Gastroesophageal sphincter (tissue), 4 donors: Measurements from ENCODE around the gene ZNRF4. TPM values are rescaled to one million over a fixed set of nuclear protein-coding genes. Genes with fewer than 3 reads are reported as not detected.

ENCODE experiments used
- ATAC-seq: fragments of 150-250 bp; one replicate; pipeline ENCODE4 v1.9.1; 2016; ENCODE audit warnings: mild to moderate bottlenecking, moderate library complexity
- H3K27ac ChIP-seq, 4 donors: fragments of 200-600 bp; sonication (generic) in 3 of 4; 1 replicate in 3 of 4; 2 replicates in 1 of 4; pipeline ENCODE4 v1.5.1; 2016 to 2019
- H3K27me3 ChIP-seq: fragments of 200-600 bp; sonication (generic); one replicate; pipeline ENCODE4 v1.5.1; 2019
- H3K36me3 ChIP-seq, 2 donors: fragments of 200-600 bp; sonication (generic); one replicate each; pipeline ENCODE4 v1.5.1; 2019; ENCODE audit warnings: control low read depth in 1 of 2
- H3K4me1 ChIP-seq, 3 donors: fragments of 200-600 bp; sonication (generic); 1 replicate in 2 of 3; 2 replicates in 1 of 3; pipeline ENCODE4 v1.5.1; 2016 to 2019; ENCODE audit warnings: control low read depth in 2 of 3
- H3K4me3 ChIP-seq, 2 donors: fragments of 200-600 bp; sonication (generic); one replicate each; pipeline ENCODE4 v1.5.1; 2019; ENCODE audit warnings: mild to moderate bottlenecking in 1 of 2, moderate library complexity in 1 of 2
- H3K9me3 ChIP-seq, 3 donors: fragments of 200-600 bp; sonication (generic); one replicate each; pipeline ENCODE4 v1.5.1; 2017 to 2019; ENCODE audit warnings: control low read depth in 2 of 3
- EP300 ChIP-seq: sonication (generic); formaldehyde crosslinking; IDR thresholded peaks from one replicate; pipeline ENCODE4 v1.6.1; 2017; ENCODE audit warnings: antibody characterized with exemption, mild to moderate bottlenecking
- POLR2A ChIP-seq, 2 donors: fragments of 450-650 bp; IDR thresholded peaks; one replicate each; pipeline ENCODE4 v1.6.1; 2017; ENCODE audit warnings: antibody characterized with exemption in 2 of 2, mild to moderate bottlenecking in 2 of 2, moderate library complexity in 1 of 2
- POLR2AphosphoS5 ChIP-seq: sonication (generic); formaldehyde crosslinking; IDR thresholded peaks from one replicate; pipeline ENCODE4 v1.6.1; 2017; ENCODE audit warnings: antibody characterized with exemption
- WGBS, 2 donors: methylation state at CpG; one replicate each; pipeline ENCODE4 v1.1.5; 2018; ENCODE audit warnings: low coverage in 1 of 2; 5-methylcytosine and 5-hydroxymethylcytosine counted together
- total RNA-seq, 4 donors: library from RNA; depleted of rRNA; stranded (reverse); fragments of >200 nt; gene quantifications; one replicate each; pipeline ENCODE4 v1.1.0, GENCODE V29; 2016
- TF ChIP-seq, protein P1 (sequence below), 4 experiments: fragments of 200-600 bp in 2 of 4; fragments of 450-650 bp in 2 of 4; sonication (generic) in 1 of 4; IDR thresholded peaks; one replicate each; pipeline ENCODE4 v1.5.1; 2017 to 2019; ENCODE audit warnings: antibody characterized with exemption in 4 of 4, mild to moderate bottlenecking in 2 of 4, moderate library complexity in 2 of 4

ZNRF4 gene
- total RNA-seq, 4 donors from 2014 or later, result not detected

DNA sequence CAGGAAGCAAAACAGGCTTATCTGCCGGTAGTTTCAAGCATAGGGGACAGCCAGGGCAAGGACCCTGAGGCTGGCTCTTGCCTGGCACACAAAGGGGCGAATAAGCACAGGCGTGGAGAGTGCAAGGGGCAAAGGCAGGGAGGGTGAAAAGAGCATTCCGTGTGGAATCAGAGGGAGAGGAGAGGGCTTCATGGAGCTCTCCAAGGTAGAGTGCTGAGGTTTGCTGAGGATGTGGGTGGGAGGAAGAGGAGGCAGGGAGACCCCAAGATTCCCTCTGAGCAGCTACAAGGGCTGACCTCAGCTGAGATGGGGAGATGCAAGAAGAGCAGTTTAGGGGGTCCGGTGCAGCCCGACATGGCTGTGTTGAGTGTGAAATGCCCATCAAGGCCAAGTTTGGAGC, 36.5 kb upstream of the ZNRF4 start:
- peaks cover 84% of the 10 kb centered on the region for H3K27me3 ChIP-seq
- 56 to 92% methylated on average over 2 to 5 of the region's 6 CpGs for WGBS, 2 donors
- no peak overlapping the region for H3K4me3 ChIP-seq
- H3K27ac ChIP-seq, result no peak overlapping the region
- no peak for ATAC-seq
- H3K9me3 ChIP-seq, result no peaks in the 10 kb centered on the region
- H3K36me3 ChIP-seq, result no peaks in the 10 kb centered on the region
- H3K4me1 ChIP-seq, result peaks cover 0 to 6% (median 0%) of the 10 kb centered on the region in 3 donors
- no peak for TF ChIP-seq POLR2AphosphoS5
- no peak for TF ChIP-seq POLR2A (IDR thresholded peaks at IDR 0.05)
- TF ChIP-seq, protein P1, sequence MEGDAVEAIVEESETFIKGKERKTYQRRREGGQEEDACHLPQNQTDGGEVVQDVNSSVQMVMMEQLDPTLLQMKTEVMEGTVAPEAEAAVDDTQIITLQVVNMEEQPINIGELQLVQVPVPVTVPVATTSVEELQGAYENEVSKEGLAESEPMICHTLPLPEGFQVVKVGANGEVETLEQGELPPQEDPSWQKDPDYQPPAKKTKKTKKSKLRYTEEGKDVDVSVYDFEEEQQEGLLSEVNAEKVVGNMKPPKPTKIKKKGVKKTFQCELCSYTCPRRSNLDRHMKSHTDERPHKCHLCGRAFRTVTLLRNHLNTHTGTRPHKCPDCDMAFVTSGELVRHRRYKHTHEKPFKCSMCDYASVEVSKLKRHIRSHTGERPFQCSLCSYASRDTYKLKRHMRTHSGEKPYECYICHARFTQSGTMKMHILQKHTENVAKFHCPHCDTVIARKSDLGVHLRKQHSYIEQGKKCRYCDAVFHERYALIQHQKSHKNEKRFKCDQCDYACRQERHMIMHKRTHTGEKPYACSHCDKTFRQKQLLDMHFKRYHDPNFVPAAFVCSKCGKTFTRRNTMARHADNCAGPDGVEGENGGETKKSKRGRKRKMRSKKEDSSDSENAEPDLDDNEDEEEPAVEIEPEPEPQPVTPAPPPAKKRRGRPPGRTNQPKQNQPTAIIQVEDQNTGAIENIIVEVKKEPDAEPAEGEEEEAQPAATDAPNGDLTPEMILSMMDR (IDR thresholded peaks at IDR 0.05), result no peak
- no peak for TF ChIP-seq EP300

DNA sequence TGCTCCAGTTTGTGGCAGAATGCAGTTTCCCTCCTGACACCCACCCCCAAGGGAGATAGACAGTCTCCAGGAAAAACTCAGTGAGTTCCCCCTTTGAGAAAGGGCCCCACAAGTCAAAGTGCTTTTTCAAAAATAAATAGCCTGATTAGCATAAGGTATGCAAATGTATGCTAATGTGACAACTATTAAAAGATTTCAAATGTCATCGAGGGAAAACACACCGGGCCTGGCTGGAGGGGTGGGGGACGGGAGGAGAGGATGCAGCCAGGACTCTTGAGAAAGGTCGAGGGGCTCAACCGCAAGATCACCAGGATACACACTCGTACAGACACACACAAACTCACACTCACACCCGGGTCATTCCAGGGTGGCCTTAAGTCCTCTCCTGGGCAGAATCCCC, 34.3 kb upstream of the ZNRF4 start:
- Histone ChIP-seq H3K27me3 (peaks cover 93% of the 10 kb centered on the region), H3K9me3 (no peaks in the 10 kb centered on the region), H3K4me3 (no peak overlapping the region), H3K27ac (no peak overlapping the region), H3K4me1 (peaks cover 0 to 6% (median 0%) of the 10 kb centered on the region in 3 donors), H3K36me3 (no peaks in the 10 kb centered on the region)
- TF ChIP-seq EP300, result no peak
- no peak for TF ChIP-seq POLR2A (IDR thresholded peaks at IDR 0.05)
- TF ChIP-seq, protein P1 (IDR thresholded peaks at IDR 0.05), result no peak
- TF ChIP-seq POLR2AphosphoS5, result no peak
- 17 to 61% methylated on average over 2 to 6 of the region's 7 CpGs for WGBS, 2 donors
- no peak for ATAC-seq

DNA sequence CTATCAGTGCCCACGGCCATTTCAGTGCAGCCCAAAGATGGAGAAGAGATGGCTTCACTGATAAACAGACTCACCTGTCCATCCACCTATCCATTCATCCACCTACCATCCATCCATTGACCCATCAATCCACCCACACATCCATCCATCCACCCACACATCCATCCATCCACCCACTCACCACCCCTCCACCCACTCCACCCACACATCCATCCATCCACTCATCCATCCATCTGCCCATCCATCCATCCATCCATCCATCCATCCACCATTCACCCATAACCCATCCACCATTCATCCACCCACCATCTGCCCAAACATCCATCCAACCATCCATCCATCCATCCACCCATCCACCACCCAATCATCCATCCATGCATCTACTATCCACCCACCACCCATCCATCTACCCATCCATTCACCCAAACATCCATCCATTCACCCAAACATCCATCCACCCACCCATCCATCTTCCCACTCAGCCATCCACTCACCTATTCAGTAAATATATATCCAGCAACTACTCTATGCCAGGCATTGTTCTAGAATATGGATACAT, 31.6 kb upstream of the ZNRF4 start:
- no peaks in the 10 kb centered on the region for H3K36me3 ChIP-seq
- TF ChIP-seq POLR2AphosphoS5 (no peak), POLR2A (IDR thresholded peaks at IDR 0.05) (no peak), EP300 (no peak)
- TF ChIP-seq, protein P1 (IDR thresholded peaks at IDR 0.05), result no peak
- H3K27me3 ChIP-seq, result peaks cover 93% of the 10 kb centered on the region
- 69% methylated on average over 1 of the region's 1 CpG; no CpG with 5 or more reads in 1 of the 2 donors for WGBS, 2 donors
- no peaks in the 10 kb centered on the region for H3K9me3 ChIP-seq
- H3K4me3 ChIP-seq, result no peak overlapping the region
- no peaks in the 10 kb centered on the region for H3K4me1 ChIP-seq
- ATAC-seq, result no peak
- no peak overlapping the region for H3K27ac ChIP-seq

DNA sequence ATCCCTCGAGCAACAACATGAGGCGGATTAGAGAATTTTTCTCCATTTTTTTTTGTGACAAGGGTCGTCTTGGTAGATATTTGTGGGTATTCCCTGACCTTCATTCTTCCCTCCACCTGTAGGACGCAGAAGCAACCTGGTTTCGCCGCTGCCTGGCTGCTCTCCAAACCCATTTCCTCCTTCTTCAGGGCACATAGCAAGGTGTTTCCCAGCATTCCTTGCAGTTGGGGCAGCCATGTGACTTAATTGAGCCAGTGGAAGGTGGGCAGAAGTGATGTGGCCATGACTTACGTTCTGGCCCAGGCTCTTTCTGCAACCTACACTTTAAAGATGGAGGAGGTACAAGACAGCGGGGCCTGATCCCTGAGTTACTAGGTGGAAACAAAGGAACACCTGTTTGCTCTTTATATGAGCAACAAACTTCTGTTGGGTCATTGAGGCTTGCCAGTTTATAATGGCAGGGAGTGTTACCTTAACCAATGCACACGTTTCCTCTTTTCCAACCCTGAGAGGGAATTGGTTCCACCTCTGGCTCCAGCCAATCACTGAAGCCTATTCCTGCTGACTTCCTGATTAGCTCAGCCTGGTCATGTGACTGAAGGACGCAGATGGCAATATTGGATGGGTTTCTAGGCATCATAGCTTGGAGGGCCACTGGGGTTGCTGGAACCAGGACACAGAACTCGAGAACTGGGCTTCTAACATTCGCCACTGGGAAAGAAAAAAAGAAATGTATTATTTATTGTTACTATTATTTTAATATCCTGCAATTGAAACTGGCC, 30.8 kb upstream of the ZNRF4 start:
- no peak overlapping the region for H3K4me3 ChIP-seq
- WGBS, 2 donors, result 77 to 79% methylated on average over 12 of the region's 12 CpGs
- peaks cover 87% of the 10 kb centered on the region for H3K27me3 ChIP-seq
- H3K27ac ChIP-seq, result no peak overlapping the region
- no peaks in the 10 kb centered on the region for H3K4me1 ChIP-seq
- ATAC-seq, result no peak
- no peaks in the 10 kb centered on the region for H3K36me3 ChIP-seq
- TF ChIP-seq, protein P1 (IDR thresholded peaks at IDR 0.05), result no peak
- H3K9me3 ChIP-seq, result no peaks in the 10 kb centered on the region

DNA sequence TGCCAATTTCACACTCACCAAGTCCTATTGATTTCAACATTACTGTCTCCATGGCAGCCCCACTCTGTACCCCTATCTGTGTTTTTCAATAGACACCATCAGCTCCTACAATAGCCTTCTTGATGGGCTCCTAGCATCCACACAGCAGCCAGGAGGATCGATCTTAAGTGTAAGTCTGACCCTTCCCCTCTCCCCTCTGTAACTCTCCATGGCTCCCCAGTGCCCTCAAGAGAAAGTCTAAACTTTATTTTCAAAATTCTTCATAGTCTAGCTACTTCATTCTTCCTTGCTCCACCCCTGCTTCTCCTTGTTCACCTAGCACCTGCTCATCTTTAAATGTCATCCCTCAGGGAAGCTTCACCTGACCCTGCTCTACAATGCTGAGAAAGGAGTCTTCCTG, 30.0 kb upstream of the ZNRF4 start:
- Histone ChIP-seq H3K27me3 (peaks cover 84% of the 10 kb centered on the region), H3K4me1 (no peaks in the 10 kb centered on the region), H3K9me3 (no peaks in the 10 kb centered on the region), H3K27ac (no peak overlapping the region), H3K36me3 (no peaks in the 10 kb centered on the region), H3K4me3 (no peak overlapping the region)
- ATAC-seq, result no peak
- 57 to 77% methylated on average over 1 of the region's 1 CpG for WGBS, 2 donors
- TF ChIP-seq POLR2A (IDR thresholded peaks at IDR 0.05) (no peak), POLR2AphosphoS5 (no peak), EP300 (no peak)
- TF ChIP-seq, protein P1 (IDR thresholded peaks at IDR 0.05), result no peak
